NCI-H510A treated with DMSO at 0.1 percent for 48 hours (cell line): ENCODE results near the gene FLYWCH2.

ENCODE experiments used
- DNase-seq: peaks from one replicate; lab custom pipeline; 2025; lab: John Stamatoyannopoulos, UW

FLYWCH2 gene

GRCh38 chr16:2853531-2854073 lies 29.4 kb upstream of the FLYWCH2 start:
- DNase-seq, result no peak

- DNase-seq, result no peak
Observed at GRCh38 chr16:2854700-2855309, 28.2 kb upstream of the FLYWCH2 start.

- DNase-seq, result no peak
Observed at GRCh38 chr16:2855536-2855935, 27.5 kb upstream of the FLYWCH2 start.

- no peak for DNase-seq
Observed at GRCh38 chr16:2856061-2856670, 26.8 kb upstream of the FLYWCH2 start.

- DNase-seq, result no peak
Observed at GRCh38 chr16:2856686-2857450, 26.1 kb upstream of the FLYWCH2 start.

- peak; percentile 15 for DNase-seq
Observed at GRCh38 chr16:2857451-2858244, 25.4 kb upstream of the FLYWCH2 start, which contains the start of gene PRSS22. TSS of gene PRSS22 (minus strand) at chr16:2858170. CDS start at chr16:2858104, 66 bp downstream.

- peak; percentile 68 for DNase-seq
Observed at GRCh38 chr16:2858245-2859025, 24.6 kb upstream of the FLYWCH2 start.

- DNase-seq, result no peak
Observed at GRCh38 chr16:2859686-2860265, 23.2 kb upstream of the FLYWCH2 start.

GRCh38 chr16:2860826-2861567 lies 22.0 kb upstream of the FLYWCH2 start:
- DNase-seq, result no peak

GRCh38 chr16:2865651-2866050 lies 17.4 kb upstream of the FLYWCH2 start:
- no peak for DNase-seq

- DNase-seq, result no peak
Observed at GRCh38 chr16:2866431-2866830, 16.6 kb upstream of the FLYWCH2 start.

GRCh38 chr16:2867661-2867986 lies 15.4 kb upstream of the FLYWCH2 start:
- DNase-seq, result no peak

- DNase-seq, result peak; percentile 68
Observed at GRCh38 chr16:2867987-2868789, 14.8 kb upstream of the FLYWCH2 start.

GRCh38 chr16:2871926-2872325 lies 11.1 kb upstream of the FLYWCH2 start:
- DNase-seq, result no peak

GRCh38 chr16:2874032-2874911 lies 8.7 kb upstream of the FLYWCH2 start:
- no peak for DNase-seq

- peak; percentile 66 for DNase-seq
Observed at GRCh38 chr16:2874912-2875362, 8.1 kb upstream of the FLYWCH2 start.

- no peak for DNase-seq
Observed at GRCh38 chr16:2879854-2880508, 3.0 kb upstream of the FLYWCH2 start.
